GM18907 (cell line): ENCODE data around the gene PLAAT2.
A peak's percentile ranks its signal among the peaks of the same experiment; 100 is the strongest.
"Not testable (repeated sequence)": the region's sequence is repeated elsewhere in the genome, so short reads cannot be mapped to it uniquely, and the experiment has no call there.

Source experiments
- ATAC-seq: cut with Tn5 transposase; IDR thresholded peaks from one replicate; pipeline ENCODE4 v1.9.1; 2021; ENCODE audit warnings: mild to moderate bottlenecking, moderate library complexity; ENCODE audit not compliant: unreplicated experiment

PLAAT2 gene

GRCh38 chr11:63581224-63581623, 18.0 kb upstream of the PLAAT2 start:
- ATAC-seq, result not testable (repeated sequence)

GRCh38 chr11:63578882-63579281, 15.7 kb upstream of the PLAAT2 start:
- not testable (repeated sequence) for ATAC-seq

GRCh38 chr11:63574856-63575602, 11.8 kb upstream of the PLAAT2 start:
- ATAC-seq, result no peak

- ATAC-seq, result no peak
Measured at GRCh38 chr11:63573881-63574855, 11.0 kb upstream of the PLAAT2 start.

- peak; percentile 48 for ATAC-seq
Measured at GRCh38 chr11:63572026-63572688, 9.0 kb upstream of the PLAAT2 start.

- ATAC-seq, result no peak
Measured at GRCh38 chr11:63569570-63569969, 6.4 kb upstream of the PLAAT2 start.

- ATAC-seq, result peak; percentile 79
Measured at GRCh38 chr11:63567044-63567840, 4.1 kb upstream of the PLAAT2 start.

DNA sequence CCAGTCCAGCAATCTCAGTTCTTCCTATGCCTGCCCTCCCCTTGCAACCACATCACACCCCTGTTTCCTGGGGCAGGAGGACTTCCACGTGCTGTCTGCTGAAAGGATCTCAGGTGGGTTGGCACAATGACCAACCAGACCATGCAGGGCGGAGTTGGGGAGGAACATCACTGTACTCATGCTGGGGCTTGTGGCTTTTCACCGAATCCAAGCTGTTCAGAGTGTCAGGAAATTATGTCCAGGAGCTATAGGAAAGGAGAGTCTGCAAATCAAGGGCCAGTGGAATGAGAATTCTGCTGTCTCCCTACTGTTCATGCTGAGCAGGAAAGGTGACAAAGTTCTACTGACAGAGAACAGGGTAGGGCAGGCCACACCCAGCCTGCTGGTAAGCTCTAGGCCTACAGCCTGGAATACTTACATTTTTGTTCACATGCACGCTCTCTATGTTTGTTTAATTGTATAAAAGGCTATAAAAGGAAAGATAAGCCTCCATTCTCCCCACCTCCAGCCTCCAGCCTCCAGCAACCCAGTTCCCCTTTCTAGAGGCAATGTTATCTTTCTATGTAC, 1.7 kb upstream of the PLAAT2 start:
- ATAC-seq, result no peak

GRCh38 chr11:63564056-63564774, 1.0 kb upstream of the PLAAT2 start:
- peak; percentile 56 for ATAC-seq

GRCh38 chr11:63560506-63561180, 2.5 kb downstream of the PLAAT2 start:
- no peak for ATAC-seq

- ATAC-seq, result no peak
Measured at GRCh38 chr11:63558459-63559157, 4.6 kb downstream of the PLAAT2 start.

DNA sequence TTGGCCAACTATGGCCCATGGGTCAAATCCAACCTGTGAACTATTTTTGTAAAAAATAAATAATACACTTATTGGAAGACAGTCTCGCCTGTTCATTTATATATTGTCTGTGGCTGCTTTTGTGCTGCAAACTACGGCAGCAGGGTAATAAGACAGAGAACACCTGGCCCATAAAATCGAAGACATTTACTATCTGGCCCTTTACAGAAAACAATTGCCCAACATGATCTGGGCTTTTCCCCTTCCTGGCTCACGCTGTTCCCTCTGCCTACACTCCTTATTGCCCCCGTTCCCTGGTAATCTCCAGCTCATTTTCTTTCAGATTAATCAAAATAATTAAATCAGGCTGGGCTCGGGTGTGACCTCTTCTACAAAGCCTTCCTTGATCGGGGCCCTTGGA, 5.6 kb downstream of the PLAAT2 start:
- ATAC-seq, result no peak

- ATAC-seq, result no peak
Measured at GRCh38 chr11:63556404-63557013, 6.7 kb downstream of the PLAAT2 start.

GRCh38 chr11:63554877-63555223, 8.3 kb downstream of the PLAAT2 start:
- ATAC-seq, result no peak

DNA sequence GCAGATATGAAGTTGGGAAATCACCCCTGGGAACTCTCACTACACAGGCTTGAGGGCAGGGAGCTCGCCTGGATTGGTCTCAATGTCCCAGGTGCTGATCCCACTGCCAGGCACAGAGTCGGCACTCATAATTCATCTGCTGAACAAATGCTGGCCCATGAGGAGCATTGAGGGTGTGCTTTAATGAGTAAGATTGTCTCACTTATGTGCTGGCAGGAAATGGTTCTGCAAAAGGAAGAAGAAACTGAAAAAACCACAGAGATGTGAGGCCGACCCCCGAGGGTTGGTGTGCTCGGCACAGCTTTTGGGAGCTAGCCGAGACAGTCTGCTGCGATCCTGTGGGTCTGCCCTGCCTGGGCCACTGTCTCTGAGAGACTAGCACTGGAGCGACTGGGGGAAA, 9.4 kb downstream of the PLAAT2 start:
- ATAC-seq, result peak; percentile 67

DNA sequence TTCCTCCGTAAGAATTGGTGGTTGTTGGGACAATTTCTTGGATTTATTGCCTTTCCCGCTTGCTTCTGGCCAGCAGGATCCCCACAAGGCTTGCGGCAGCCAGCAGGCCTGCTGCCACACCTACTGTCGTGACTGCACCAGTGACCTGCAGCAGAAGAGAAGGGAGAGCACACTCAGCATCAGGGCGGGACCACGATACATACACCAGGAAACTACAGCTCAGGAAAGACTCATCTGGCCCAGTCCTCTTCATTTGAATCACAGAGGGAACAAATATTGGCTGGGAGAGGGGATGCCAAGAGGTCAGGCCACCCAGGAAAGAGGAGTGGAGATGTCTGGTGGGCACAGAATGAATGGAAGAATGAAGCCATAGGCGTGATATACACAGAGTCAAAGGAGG, 10.3 kb downstream of the PLAAT2 start:
- ATAC-seq, result no peak

GRCh38 chr11:63551889-63552266, 11.3 kb downstream of the PLAAT2 start:
- ATAC-seq, result no peak
